ENCODE measurements around the gene FRMD4A.

DNA sequence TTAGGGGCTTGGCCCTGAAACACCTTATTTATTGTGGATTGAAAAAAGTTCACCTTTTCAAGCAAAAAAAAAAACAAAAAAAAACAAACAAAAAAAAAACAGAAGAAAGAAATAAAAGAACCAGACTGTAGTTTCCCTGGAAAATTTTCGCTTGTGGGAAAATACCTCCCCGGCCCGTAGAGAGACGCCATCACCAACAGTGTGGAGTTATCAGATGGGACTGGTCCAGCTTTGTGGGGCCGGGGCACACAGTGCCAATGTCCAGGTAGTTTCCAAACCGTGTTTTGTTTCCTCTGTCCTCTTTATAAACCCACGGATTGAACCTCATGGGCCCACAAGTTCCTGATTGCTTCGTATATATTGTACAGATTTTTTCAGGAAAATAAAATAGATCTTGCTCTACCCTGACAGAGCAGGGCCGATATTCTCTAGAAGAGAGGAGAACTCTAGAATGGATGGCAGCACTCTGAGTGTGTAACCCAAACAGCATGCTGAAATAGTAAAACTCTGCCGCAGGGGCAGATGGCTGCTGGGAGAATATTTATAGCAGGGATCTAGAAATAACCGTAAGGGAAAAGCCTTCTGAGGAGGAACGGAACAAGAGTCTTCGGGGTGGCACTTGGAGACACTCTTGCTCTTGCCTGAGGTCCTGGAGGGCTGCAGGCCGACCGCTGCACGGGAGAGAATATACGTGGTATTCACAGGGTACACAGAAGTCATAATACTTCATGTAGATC, 241.0 kb downstream of the FRMD4A start:
- TF ChIP-seq, protein P1, sequence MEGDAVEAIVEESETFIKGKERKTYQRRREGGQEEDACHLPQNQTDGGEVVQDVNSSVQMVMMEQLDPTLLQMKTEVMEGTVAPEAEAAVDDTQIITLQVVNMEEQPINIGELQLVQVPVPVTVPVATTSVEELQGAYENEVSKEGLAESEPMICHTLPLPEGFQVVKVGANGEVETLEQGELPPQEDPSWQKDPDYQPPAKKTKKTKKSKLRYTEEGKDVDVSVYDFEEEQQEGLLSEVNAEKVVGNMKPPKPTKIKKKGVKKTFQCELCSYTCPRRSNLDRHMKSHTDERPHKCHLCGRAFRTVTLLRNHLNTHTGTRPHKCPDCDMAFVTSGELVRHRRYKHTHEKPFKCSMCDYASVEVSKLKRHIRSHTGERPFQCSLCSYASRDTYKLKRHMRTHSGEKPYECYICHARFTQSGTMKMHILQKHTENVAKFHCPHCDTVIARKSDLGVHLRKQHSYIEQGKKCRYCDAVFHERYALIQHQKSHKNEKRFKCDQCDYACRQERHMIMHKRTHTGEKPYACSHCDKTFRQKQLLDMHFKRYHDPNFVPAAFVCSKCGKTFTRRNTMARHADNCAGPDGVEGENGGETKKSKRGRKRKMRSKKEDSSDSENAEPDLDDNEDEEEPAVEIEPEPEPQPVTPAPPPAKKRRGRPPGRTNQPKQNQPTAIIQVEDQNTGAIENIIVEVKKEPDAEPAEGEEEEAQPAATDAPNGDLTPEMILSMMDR (IDR thresholded peaks at IDR 0.05) = no peak
- no peak for TF ChIP-seq EZH2 (IDR thresholded peaks at IDR 0.05)
- TF ChIP-seq EZH2phosphoT487 (IDR thresholded peaks at IDR 0.05) = no peak

Measured in neural progenitor cell (in vitro differentiated cells).